HG03045 (cell line): ENCODE results near the gene NEURL1B.
"Not testable (repeated sequence)": the region's sequence is repeated elsewhere in the genome, so short reads cannot be mapped to it uniquely, and the experiment has no call there.

Experiments
- ATAC-seq: cut with Tn5 transposase; IDR thresholded peaks from one replicate; pipeline ENCODE4 v1.9.1; 2021; ENCODE audit warnings: mild to moderate bottlenecking, moderate library complexity; ENCODE audit not compliant: unreplicated experiment

Gene NEURL1B

GRCh38 chr5:172691886-172692285 is 50.8 kb downstream of the NEURL1B start:
- no peak for ATAC-seq

GRCh38 chr5:172692451-172692850 is 51.4 kb downstream of the NEURL1B start:
- ATAC-seq = no peak

GRCh38 chr5:172692981-172693380 is 51.9 kb downstream of the NEURL1B start:
- ATAC-seq = no peak

- no peak for ATAC-seq
Observed at GRCh38 chr5:172694061-172694460, 53.0 kb downstream of the NEURL1B start.

- no peak for ATAC-seq
Observed at GRCh38 chr5:172694541-172694940, 53.5 kb downstream of the NEURL1B start.

GRCh38 chr5:172695232-172696054 is 54.4 kb downstream of the NEURL1B start:
- ATAC-seq = no peak

GRCh38 chr5:172696171-172696849 is 55.2 kb downstream of the NEURL1B start:
- no peak for ATAC-seq

GRCh38 chr5:172697123-172698121 is 56.4 kb downstream of the NEURL1B start:
- ATAC-seq = peak; percentile 74

- ATAC-seq = no peak
Observed at GRCh38 chr5:172699423-172699822, 58.4 kb downstream of the NEURL1B start.

GRCh38 chr5:172699999-172700364 is 58.9 kb downstream of the NEURL1B start:
- ATAC-seq = no peak

- no peak for ATAC-seq
Observed at GRCh38 chr5:172700365-172701290, 59.6 kb downstream of the NEURL1B start.

- ATAC-seq = no peak
Observed at GRCh38 chr5:172701291-172701656, 60.2 kb downstream of the NEURL1B start.

GRCh38 chr5:172703952-172704351 is 62.9 kb downstream of the NEURL1B start:
- ATAC-seq = no peak

- ATAC-seq = no peak
Observed at GRCh38 chr5:172705576-172706084, 64.6 kb downstream of the NEURL1B start.

- no peak for ATAC-seq
Observed at GRCh38 chr5:172706796-172707195, 65.7 kb downstream of the NEURL1B start.

GRCh38 chr5:172707285-172708182 is 66.5 kb downstream of the NEURL1B start:
- no peak for ATAC-seq

- no peak for ATAC-seq
Observed at GRCh38 chr5:172708183-172708505, 67.1 kb downstream of the NEURL1B start.

- ATAC-seq = no peak
Observed at GRCh38 chr5:172710676-172711075, 69.6 kb downstream of the NEURL1B start.

GRCh38 chr5:172711321-172711861 is 70.3 kb downstream of the NEURL1B start:
- ATAC-seq = not testable (repeated sequence)
